PC-3 (cell line): ENCODE results near the gene ZNF764.

Experiments used
- CTCF ChIP-seq: fragments of 300-600 bp; sonication (generic); conservative IDR thresholded peaks from 2 replicates; pipeline ENCODE4 v1.5.1; 2017; ENCODE audit warnings: antibody characterized with exemption, low read depth, mild to moderate bottlenecking, low read length
- EZH2 ChIP-seq: fragments of 300-600 bp; sonication (generic); IDR thresholded peaks from one replicate; pipeline ENCODE4 v1.6.1; 2017; ENCODE audit warnings: antibody characterized with exemption, mild to moderate bottlenecking, low read length; ENCODE audit not compliant: unreplicated experiment
- EZH2phosphoT487 ChIP-seq: fragments of 300-600 bp; sonication (generic); IDR thresholded peaks from 2 replicates; pipeline ENCODE4 v1.6.1; 2018; ENCODE audit warnings: mild to moderate bottlenecking, antibody characterized with exemption, low read length, borderline replicate concordance

DNA sequence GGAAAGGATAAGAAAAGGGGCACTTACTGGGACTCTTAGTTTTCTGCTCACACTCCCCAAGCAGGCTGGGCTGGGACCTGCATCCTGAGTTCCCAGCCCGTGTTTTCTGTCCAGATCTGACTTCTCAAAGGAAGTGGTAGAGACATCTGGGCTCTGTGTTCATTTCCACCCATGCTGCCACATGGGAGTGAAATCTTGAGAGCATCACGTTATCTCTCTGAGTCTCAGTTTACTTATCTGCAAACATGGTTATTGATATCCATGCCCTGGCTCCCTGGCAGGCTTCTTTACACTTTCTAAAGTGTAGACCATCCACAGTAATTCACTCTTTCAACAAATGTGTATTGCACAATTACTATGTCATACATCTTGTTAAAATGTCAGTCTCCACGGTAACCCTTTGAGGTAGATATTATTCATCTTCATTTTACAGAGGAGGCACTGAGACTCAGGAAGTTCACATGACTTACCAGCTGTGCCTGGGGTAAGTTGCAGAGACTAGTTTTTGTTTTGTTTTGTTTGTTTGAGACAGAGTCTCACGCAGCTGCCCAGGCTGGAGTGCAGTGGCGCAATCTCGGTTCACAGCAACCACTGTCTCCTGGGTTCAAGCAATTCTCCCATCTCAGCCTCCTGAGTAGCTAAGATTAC lies 9.9 kb upstream of the ZNF764 start:
- TF ChIP-seq CTCF (no peak), EZH2phosphoT487 (no peak), EZH2 (no peak)
